GM18498 (cell line): Measurements from ENCODE around the gene LLGL1.
A peak's percentile ranks its signal among the peaks of the same experiment; 100 is the strongest.

ENCODE experiments used
- ATAC-seq: cut with Tn5 transposase; IDR thresholded peaks from one replicate; pipeline ENCODE4 v1.9.1; 2021; ENCODE audit warnings: mild to moderate bottlenecking, moderate library complexity; ENCODE audit not compliant: unreplicated experiment

LLGL1 gene

DNA sequence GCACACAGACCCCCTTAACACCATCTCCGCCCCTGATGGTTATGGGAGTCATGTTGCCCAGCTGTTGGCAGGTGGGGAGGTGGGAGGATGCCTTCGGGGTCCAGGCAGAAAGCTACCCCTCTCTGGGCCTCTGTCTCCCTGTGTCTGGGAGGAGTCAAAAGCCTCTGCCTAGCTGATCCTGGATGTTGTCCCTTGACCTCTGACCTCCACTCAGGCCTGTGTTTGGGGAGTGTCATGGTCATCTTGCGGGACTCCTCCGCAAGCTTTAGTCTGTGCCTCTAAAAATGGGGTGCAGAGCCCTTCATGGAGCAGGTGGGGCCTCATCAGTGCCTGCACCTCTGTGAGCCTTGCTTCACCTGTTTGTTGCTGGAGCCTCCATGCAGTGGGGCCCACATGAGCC lies 3.8 kb downstream of the LLGL1 start:
- ATAC-seq, result no peak

DNA sequence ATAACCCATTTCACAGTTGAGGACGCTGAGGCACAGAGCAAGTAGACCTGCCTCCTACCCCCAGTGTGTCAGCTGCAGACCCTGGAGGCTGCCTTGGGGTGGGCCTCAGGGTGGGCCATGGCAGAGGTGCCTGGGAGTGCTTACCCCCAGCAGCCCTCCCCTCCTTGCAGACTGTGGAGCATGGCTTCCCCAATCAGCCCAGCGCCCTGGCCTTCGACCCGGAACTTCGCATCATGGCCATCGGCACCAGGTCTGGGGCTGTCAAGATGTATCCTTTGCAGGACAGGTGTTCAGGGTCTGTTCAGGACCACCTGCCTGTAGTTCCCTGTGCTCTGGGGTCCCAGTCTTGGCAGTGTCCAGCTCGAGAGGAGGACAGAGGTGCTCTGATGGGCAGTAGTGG lies 4.3 kb downstream of the LLGL1 start:
- ATAC-seq, result no peak

DNA sequence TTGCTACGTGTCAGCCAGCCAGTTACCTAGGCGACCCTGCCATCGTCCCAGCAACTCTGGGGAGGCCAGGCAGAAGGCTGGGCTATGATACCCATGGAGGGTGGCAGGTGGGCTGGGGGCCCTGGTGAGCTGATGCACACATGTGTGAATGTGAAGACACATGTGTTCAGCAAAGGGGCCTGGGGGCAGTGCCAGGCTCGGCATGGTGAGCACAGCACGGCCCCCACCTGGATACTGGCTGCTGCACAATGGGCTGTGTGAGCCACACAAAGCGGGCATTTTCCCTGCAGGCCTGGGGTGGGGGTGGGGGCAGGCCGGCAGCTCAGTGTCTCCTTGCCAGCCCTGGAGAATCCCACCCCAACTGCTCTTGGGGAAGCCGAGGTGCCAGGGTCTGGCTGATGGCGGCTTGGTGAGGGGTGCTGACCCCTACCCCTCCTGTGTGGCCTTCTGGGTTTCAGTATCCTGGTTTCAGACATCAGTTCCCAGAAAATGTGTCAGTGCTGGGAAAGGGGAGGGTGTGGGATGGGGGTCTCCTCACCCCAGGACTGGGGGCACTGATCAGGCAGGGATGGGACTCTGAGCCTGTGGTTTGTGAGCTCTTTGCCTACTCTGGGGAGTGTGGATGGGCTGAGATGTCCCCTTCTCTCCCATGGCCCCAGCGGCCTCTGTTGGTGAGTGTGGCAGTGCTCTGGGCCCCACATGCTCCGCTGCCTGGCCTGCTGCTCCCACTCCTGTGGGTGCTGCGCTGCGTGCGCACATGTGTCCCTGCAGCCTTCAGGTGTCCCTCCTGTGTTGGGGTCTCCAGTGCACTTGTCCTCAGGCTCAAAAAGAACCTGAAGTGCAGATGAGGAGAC lies 5.1 kb downstream of the LLGL1 start:
- ATAC-seq, result no peak

DNA sequence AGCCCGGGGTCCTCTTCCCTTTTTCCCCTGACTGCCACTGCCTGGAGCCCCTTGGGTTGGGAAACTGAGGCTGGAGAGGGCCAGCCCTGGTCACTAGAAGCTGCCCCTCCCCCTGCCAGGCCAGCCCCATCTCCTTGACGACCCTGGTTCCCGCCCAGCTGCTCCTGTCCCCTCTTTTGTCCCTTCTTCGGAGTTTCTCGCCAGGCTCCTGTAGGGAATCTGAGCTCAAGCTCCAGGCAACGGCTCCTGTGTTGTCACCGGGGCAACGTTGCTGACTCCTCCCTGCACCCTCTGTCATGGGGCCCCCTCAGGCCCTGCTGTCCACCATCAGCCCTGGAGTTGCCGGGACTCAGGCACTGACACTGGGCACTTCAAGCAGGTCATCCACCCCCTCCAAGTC lies 5.7 kb downstream of the LLGL1 start:
- ATAC-seq, result no peak

DNA sequence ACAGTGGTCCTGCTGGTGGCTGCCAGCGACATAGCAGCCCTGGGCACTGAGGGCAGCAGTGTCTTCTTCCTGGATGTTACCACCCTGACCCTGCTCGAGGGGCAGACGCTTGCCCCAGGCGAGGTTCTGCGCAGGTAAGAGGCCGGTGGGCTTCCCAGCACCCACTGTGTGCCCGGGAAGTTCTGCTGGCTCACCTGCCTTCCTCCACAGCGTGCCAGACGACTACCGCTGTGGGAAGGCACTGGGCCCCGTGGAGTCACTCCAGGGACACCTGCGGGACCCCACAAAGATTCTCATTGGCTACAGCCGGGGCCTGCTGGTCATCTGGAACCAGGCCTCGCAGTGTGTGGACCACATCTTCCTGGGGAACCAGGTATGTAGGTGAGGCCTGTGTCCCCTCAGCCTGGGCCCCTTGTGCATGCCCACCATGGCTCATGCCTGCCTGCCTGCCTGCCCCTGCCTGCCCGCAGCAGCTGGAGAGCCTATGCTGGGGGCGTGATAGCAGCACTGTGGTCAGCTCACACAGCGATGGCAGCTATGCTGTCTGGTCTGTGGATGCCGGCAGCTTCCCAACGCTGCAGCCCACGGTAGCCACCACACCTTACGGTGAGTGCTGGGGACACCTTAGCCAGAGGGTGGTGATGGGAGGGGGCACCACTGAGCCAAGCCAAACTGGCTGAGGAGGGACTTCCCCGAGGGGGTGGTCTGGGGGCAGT lies 8.5 kb downstream of the LLGL1 start:
- ATAC-seq, result no peak

DNA sequence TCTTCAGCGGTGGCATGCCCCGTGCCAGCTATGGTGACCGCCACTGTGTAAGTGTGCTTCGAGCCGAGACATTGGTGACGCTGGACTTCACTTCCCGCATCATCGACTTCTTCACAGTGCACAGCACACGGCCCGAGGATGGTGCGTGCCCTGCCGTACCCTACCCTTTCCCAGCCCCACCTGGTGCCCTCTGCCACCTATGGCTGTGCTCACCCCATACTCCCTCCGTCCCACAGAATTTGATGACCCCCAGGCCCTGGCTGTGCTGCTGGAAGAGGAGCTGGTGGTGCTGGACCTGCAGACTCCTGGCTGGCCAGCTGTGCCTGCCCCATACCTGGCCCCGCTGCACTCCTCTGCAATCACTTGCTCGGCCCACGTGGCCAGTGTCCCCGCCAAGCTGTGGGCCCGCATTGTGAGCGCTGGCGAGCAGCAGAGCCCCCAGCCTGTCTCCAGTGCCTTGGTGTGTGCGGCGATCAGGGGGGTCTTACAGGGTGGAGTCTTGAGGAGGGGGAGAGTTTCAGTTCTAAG lies 9.5 kb downstream of the LLGL1 start:
- no peak for ATAC-seq

DNA sequence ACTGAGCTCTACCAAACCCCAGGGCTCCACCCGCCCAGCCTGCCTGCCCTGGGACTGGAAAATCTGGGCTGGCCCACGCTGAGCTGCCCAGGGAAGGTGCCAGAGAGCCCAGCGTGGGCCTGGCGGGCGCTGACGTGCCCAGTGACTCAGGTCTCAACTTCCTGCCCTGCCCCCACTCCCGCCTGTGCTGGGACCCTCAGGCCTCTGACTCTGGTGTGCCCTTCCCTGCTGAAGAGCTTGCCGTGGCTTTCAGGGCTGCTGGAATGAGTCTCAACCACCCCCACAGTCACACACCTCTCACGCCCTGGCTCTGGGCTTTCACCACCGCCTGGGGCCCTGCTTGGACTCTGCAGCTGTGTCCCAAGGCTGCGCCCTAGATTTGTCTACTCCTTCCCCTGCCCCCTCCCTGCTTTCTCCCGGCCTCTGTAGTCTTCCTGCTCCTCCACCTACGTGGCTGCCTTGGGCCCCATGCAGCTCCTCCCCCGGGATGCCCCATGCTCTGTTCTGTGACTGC lies 10.4 kb downstream of the LLGL1 start:
- ATAC-seq, result no peak

DNA sequence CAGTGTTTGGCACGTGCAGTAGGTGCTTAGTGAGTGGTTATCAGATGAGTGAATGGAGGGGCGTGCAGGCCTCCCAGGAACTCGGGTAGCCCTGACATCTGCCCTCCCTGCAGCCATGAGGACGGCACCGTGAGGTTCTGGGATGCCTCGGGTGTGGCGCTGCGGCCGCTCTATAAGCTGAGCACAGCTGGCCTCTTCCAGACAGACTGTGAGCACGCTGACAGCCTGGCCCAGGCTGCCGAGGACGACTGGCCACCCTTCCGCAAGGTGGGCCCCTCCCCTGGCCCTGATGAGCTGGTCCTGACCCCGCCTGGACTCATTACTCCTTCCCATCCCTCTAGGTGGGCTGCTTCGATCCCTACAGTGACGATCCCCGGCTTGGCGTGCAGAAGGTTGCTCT lies 11.1 kb downstream of the LLGL1 start:
- no peak for ATAC-seq

DNA sequence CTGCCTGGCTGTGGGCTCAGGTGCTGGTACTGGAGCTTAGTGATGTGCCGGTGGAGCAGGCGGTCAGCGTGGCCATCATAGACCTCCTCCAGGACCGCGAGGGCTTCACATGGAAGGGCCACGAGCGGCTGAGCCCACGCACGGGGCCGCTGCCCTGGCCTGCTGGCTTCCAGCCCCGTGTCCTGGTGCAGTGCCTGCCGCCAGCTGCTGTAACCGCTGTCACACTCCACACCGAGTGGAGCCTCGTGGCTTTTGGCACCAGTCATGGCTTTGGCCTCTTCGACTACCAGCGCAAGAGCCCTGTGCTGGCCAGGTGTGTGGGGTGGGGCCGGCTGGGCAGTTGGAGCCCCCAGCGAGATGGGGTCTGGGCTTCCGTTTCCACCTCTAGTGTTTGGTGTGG lies 12.0 kb downstream of the LLGL1 start:
- no peak for ATAC-seq

DNA sequence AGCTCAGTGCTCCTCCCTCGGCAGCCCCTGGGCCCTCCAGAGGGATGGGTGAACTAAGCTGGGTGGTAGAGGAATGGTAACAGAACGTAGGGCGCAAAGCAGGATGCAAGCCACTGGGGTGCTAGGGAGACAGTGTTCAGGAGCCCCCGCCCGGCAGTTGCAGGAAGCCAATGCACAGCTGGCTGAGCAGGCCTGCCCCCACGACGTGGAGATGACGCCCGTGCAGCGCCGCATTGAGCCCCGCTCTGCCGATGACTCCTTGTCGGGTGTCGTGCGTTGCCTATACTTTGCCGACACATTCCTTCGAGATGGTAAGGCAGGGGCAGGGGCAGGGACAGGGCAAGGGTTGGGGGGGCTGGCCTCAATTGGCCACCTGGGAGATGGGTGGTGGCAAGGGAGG lies 12.9 kb downstream of the LLGL1 start:
- ATAC-seq, result no peak

DNA sequence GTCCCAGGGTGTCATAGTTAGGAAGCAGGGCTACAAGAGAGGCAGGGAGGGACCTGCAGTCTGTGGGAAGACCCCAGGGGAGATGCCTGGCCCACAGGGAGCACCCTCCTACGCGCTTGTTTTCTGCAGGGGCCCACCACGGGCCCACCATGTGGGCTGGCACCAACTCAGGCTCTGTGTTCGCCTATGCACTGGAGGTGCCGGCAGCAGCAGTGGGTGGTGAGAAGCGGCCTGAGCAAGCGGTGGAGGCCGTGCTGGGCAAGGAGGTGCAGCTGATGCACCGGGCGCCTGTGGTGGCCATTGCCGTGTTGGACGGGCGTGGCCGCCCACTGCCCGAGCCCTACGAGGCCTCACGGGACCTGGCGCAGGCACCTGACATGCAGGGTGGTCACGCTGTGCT lies 15.0 kb downstream of the LLGL1 start:
- ATAC-seq, result no peak

DNA sequence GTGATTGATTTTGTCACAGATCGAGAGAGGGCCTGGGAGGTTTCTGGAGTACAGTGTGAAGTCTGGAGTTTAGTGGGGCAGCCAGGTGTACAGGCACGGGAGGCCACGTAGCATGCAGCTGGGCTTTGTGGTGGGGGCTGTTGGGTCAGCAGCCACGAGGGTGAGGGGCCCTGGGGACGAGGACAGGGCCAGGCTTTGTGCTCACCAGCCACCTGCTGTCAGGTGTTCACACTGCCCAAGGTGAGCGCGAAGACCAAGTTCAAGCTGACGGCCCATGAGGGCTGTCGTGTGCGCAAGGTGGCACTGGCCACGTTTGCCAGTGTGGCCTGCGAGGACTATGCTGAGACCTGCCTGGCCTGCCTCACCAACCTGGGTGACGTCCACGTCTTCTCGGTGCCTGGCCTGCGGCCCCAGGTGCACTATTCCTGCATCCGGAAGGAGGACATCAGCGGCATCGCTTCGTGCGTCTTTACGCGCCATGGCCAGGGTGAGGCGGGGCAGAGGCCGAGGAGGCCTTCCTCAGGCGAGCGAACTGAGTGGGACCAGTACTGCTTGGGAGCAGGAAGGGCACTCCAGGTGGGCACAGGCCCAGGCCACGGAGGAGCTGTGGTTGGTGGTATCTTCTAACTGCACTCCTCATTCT lies 15.9 kb downstream of the LLGL1 start:
- no peak for ATAC-seq

DNA sequence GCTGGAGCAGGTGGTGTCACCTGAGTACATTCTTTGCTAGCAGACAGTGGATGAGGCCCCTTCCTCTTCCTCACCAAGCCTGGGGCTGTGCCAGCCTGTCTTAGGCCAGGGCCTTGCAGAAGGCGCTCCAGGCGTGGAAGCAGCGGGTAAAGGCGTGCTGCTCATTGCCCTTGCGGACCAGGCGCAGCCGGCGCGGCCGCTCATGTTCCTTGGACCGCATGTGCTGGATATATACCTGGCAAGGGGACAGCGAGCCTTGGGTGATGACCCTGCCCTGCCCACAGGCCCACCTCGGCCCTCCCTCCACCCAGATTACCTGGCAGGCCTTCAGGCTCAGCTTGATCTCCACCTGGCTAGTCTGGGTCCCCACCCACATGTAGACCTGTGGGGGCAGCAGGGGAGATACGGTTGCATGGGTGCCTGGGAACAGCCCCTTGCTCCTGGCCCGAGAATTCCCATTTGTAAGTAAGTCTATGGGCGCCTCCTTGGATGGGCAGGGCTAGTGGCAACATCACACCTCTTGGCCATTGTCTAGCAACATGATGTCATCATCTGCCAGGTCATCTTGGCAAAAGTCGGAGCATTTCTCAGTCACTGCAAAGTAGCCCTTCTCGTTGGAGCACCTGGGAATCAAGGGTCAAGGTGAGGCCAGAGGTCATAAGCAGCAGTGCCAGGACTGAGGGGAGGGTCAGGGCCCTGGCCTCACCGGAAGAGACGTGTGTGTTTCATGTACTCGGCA lies 19.8 kb downstream of the LLGL1 start:
- no peak for ATAC-seq

DNA sequence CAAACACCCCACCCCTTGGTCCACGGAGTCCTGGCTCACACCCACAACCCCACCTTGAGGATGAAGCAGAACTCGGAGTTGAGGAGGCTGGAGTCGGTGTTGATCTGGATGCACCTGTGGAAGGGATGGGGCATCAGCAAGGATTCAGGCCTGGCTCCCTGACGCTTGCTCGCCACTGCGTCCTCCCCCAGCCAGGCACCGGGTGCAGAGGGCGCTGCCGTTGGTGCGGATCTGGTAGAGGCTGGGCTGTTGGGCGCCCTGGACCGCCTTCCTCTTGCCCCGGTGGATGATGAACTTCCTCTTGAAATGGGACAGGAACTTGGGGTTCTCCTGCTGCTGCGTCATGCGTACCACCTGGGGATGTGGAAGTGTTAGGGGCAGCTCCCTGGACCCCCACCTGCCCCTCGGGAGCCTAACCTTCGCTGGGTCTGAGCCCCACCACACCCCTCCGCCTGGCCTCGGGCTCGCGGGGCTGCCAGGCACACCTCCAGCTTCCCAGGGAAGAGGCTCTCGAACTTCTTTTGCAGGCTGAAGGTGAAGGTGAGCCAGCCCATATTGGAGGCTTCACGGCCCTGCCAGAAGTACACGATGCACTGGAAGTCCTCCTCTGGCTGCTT lies 20.8 kb downstream of the LLGL1 start:
- ATAC-seq, result no peak

DNA sequence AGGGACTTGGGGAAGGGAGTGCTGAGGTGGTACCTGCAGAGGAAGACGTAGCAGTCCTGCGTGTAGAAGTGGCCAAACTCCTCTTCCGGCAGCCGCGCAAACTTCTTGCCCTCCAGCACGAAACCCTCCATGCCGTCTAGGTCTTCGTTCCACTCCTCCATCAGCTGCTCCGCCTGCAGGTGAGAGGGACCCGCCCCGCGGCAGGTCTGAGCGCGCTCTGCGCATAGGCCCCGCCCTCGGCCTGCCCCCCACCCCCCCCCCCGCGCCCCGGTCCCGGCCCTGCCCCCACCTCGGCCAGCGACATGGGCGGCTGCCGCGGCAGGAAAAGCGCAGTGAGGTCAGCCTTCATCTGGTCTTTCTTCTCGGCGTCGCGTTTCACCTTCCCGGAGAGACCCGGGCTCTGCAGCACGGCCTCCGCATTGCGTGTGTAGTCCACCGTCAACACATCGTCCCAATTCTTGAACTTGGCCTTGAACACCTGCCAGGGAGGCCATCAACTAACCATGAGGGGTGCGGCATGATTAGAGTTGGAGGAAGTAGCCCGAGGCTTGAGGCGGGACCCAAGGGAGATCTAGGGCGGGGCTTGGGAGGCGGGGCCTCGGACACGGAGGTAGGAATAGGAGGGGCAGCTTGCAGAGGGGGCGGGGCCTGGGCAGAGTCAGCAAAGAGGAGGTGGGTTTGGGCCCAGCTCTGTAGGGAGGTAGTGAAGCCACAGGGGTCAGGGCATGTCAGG lies 21.6 kb downstream of the LLGL1 start:
- no peak for ATAC-seq

DNA sequence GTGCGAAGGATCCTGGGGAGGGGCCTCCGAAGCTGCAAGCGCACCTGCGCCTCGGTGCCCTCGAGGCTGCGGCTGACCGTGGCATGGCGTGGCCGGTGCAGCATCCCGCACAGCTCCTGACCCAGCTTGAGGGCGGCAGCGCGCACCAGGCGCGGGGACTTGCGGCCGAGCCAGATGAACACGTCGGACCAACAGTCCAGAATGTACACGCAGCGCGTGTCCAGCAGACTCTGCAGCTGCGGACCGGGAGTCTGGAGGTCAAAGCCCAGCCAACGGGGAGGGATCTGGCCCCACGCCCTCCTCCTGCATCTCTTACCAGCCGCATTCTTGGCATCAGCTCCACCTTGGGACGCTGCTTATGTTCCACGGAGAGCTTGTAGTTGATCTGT lies 22.2 kb downstream of the LLGL1 start:
- ATAC-seq, result no peak

DNA sequence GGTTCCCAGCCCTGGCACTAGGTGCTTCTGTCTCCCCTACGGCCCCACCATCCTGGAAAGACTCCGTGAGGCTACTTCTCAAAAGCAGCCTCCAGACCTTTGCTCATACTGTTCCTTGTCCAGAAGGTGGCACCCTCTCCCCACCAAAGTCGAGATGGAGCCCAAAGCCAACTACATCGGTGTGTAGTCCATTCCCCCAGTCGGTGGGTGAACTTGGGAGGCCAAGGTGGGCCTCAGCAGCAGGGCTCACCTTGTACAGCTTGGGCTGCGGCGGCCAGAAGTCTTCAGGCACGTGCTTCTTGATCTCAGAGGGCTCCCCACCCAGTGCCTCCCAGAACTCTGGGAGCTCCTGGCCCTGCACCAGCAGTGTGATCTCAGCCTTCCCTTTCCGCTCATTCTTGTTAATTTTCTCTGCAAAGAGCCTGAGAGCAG lies 22.9 kb downstream of the LLGL1 start:
- peak; percentile 46 for ATAC-seq

DNA sequence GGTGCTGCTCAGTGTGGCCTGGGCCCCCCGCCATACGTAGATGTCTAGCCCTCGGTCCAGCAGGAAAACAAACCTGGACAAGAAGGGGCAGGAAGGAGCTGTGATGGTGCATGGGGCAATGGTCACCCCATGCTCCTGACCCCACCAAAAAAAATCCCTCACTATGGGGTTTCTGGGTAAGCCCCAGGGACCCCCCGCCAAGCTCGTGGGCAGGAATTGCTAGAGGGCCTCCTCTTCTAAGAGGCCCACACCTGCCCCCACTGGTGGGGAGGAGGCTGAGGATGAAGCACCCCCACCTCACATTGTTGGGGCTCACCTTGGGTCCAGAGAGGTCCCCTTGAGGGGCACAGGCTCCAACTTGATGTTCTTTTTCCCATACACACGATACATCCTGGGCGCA lies 23.4 kb downstream of the LLGL1 start:
- ATAC-seq, result no peak

DNA sequence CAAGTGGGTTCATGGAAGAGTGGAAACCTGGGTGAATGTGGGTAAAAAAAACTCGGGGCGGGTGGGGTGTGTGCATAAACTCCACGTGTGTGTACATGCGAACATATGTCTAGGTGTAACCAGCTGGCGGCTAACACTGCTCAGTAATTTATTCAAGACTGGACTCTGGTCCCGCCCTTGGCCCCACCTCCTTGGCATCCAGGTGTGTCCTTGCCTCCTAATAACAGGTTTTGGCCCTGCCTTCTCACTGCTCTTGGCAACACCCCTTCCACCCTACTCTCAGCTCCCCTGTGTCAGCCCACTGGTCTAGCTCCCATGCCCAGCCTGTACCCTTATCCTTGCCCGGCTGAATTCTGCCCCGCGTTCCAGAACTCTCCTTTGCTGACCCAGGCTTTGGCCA lies 24.8 kb downstream of the LLGL1 start:
- no peak for ATAC-seq

DNA sequence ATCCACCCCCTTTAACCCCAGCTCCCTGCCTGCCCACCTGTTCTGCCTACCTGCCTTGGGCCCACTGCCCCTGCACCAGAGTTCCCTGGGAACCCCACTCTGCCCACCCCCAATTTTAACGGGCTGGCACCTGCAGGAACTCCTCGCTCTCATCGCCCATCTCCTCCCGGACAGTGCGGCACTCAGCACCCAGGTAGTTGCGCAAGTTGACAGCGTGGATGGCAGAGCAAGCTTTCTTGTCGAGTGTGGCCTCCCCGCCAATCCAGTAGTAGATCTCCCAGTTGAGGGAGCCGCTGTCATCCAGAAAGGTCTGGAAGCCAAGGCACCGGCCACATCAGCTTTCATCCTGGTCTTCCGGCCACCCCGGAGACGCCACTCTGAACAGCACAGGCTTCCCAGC lies 25.3 kb downstream of the LLGL1 start:
- ATAC-seq, result no peak
